Ammon's horn (tissue), 1 donor: ENCODE measurements around the gene PANK2.
"Not testable (repeated sequence)": the region's sequence is repeated elsewhere in the genome, so short reads cannot be mapped to it uniquely, and the experiment has no call there.

ENCODE experiments used
- DNase-seq: peaks from one replicate; pipeline ENCODE4 v3.0.0-alpha.2; 2016; ENCODE audit warnings: low spot score

Gene PANK2

DNA sequence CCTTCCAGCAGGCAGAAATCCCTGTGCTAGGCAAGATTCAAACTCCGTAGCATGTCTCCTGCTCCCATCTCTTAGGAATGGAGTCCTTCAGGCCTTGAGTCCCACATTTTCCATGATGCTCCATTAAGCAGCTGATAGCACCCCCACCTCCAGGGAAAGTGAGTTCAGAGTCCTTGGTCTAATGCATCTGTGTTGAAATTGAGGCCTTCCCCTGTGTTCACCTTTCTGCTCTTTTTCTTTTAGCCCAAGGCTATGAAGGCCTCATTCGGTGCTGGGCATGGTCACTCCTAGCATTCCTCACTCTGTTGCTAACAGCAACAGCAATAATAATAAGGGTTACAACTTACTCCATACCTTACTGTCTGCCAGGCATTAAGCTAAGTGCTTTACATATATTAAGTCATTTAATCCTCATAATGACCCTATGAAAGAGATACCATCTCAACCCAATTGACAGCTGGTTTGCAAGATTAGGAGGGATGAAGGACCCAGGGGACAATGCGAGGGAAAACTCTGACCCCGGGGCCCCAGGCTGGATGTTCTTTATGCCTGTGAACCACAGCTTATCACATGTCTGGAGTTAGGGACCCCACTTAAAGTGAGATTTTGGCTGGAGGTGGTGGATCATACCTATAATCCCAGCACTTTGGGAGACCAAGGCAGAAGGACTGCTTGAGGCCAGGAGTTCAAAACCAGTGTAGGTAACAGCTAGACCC lies 17.5 kb upstream of the PANK2 start:
- no peak for DNase-seq

DNA sequence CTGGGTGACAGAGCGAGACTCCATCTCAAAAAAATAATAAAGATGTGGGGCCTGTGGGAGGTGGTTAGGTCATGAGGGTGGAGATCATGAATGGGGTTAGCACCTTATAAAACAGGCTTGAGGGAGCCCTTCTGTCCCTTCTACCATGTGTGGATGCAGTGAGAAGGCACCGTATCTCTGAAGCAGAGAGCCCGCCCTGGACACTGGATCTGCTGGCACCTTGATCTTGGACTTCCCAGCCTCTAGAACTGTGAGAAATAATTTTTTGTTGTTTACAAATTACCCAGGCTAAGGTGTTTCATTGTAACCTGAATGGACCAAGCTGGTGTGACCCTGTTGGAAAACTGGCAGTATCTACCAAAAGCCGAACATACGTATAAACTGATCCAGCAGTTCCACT lies 15.7 kb upstream of the PANK2 start:
- DNase-seq: no peak

DNA sequence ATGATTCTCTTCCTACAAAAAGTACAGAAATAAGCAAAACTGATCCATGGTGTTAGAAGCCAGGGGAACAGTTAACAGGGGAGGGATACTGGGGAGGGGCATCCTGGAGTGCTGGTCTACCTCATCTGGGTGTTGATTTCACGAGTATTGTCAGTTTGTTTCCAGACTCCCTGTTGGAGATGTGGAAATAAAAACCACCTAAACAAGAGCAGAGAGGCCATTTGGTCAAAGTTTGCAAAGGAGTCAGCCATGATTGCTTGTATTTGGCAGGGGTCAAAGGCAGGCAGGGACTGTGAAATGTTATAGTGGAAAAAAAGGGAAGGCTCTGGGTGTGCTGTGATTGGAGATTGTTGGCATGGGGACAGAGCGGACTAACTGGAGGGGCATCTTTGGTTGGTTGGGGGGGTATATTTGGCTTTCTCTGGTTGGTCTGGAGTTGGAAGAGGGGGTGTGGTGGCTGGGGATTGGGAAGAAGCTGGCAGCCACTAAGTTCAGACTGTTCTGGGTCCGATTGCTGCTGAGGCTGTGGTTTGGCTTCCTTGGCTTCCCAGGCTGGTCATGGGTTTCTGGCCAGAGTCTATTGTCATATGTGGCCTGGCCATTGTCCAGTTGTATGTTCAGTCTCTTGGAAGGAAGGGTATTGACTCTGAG lies 14.9 kb upstream of the PANK2 start:
- no peak for DNase-seq

DNA sequence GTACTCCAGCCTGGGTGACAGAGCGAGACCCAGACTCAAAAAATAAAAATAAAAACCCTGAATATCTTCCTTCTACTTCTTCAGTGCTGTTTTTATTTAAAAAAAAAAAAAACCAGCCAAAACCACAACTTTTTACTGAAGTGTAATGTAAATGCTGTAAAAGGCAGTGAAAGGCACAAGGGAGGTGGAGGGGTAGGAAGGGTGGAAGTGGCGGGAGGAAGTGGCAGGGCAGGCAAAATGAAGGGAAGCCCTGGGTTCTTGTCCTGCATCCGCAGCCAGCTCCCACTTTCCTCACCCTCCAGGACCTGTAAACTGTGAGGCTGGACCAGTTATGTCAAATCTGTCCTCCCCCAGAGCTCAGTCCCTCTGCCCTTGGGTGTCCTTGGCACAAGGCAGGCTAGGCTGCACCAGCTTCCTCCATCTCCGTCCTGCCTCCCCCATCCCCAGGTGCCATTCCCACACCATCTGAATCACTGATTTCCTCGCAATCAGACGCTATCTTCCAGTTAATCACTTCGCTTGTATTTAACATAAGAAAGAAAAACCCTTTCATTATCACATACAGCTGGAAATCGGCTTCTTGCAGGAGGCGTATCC lies 13.7 kb upstream of the PANK2 start:
- no peak for DNase-seq

DNA sequence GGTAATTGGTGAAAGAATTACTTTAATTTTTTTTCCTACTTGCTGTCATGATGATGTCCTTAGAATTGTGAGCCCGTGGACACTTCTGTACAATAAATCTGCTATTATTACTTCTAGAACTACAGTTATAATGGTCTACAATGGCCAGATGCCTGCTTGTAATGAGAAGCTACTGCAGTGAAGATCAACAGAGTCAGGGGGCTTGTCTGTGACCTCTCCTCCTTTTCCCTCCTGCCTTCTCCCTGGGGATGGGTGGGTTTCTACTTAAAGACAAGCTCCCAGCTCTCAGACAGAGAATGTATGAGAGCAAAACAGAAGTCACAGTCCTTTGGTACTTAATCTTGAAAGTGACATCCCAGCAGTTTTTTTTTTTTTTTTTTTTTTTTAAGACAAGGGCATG lies 13.2 kb upstream of the PANK2 start:
- no peak for DNase-seq

DNA sequence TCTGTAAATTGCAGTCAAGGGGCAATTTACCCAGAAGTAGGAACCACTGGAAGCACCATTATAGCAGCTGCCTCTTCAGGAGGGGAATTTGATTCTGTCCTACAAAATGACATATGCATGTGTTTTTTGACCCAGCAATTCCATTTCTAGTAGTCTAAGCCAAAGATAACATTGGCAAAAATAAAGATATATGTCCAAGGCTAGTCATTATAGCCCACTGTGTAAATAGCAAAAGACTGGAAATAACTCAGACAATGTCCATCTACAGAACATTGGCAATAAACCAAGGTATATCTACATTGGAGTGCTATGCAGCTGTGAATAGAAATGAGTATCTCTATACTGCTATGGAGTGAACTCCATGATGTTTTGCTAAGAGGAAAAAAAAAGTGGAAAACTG lies 12.5 kb upstream of the PANK2 start:
- DNase-seq: no peak

DNA sequence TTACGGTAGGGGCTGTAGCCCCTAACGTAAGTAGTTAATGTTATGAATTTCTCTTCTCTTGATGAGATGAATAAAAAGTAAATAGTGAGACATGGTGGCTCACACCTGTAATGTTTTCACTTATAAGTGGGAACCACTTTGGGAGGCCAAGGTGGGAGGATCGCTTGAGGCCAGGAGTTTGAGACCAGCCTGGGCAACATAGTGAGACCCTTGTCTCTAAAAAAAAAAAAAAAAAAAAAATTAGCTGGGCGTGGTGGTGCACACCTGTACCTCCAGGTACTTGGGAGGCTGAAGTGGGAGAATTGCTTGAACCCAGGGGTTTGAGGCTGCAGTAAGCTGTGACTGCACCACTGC lies 10.3 kb upstream of the PANK2 start:
- not testable (repeated sequence) for DNase-seq

DNA sequence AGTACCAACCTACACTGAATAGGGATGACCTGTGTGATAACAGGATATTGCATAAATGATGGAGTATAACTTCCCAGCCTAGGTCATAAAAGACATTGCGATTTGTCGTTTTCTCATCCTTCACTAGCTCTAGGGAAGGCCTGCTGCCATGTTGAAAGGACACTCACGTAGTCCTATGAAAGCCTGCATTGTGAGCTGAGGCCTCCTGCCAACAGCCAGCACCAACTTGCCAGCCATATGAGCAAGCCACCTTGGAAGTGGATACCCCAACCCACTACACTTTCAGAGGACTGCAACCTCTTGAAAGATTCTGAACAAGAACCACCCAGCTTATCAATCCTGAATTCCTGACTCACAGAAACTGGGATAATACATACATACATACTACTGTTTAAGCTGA lies 3.5 kb upstream of the PANK2 start:
- peak; percentile 62 for DNase-seq

DNA sequence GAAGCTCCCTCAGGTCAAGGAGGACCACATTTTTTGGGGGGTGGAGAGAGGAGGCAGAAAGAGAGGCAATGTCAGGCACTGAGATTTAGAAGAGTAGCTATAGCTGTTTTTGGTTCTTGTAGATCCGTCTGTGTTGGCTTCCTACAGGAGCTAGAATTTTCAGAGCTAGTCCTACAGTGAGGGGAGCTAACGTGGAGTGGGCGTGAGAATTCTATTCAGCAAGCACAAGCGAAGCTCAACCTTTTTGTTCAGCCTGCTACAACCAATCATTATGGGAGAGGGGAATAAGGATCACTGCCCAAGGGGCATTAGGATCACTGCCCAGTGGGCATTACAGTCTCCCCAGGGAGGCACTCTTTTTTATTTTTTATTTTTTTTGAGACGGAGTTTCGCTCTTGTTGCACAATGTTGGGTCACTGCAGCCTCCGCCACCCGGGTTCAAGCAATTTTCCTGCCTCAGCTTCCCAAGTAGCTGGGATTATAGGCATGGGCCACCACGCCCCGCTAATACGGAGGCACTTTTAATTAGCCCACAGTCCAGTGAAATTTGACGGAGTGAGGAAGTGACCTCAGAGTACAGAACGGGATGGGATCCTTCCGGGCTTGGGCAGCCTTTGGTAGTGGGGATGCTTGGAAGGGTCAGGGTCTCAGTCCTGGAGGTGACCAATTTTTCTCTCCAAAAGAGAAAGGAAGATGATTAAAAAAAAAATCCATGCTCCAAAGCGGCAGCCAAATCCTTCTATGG lies 1.1 kb upstream of the PANK2 start:
- no peak for DNase-seq

DNA sequence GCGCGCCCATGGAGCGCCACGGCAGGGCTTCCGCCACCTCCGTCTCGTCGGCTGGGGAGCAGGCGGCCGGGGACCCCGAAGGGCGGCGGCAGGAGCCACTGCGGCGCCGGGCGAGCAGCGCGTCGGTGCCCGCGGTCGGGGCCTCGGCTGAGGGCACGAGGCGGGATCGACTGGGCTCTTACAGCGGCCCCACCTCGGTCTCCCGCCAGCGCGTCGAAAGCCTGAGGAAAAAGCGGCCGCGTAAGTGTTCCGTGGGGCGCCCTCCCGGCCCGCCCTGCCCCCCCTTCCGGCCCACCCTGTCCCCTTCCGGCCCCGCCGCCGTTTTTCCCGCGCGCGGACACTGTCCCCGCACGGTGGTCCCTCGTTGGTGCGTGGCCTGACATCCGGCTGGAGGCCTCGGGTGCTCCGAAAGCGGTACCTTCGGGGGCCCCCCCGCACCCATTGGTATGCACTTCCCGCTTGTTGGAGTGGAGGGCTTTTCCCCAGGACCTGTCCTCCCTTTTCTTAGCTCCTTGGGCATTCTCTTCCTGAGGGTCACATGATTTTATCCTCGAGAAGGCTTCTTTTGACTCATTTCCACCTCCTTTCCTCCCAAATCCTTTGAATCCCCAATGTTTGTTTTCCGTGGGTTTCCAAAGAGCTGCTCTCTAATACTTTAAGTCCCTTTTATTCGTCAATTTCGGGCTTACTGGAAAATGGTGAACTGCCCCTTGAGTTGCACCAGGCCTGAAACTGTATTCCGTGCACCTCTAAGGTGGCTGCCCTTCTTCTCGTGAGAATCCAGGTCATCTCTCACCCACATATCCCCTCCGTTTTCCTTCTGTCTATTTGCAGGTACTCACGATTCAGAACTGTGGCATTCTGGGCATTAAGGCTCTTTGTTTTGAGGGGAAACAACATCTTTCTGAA lies 556 bp downstream of the PANK2 start:
- no peak for DNase-seq

DNA sequence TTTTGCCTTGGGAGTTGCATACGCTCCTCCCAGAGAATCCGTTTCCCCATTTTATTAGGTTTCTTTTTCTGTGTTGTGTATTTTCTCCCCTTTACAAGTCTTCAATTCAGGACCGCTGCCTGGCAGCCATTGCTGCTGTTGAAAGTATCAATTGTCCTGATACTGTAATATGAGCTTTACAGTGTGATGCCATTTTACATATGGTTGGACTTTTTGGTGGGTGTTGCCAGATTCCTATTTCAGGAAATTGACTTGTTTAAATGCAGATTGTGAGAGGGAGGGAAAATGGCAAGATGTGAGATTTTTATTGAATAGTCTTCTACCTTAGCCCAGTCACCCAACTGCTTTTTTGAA lies 1.2 kb downstream of the PANK2 start:
- DNase-seq: no peak

DNA sequence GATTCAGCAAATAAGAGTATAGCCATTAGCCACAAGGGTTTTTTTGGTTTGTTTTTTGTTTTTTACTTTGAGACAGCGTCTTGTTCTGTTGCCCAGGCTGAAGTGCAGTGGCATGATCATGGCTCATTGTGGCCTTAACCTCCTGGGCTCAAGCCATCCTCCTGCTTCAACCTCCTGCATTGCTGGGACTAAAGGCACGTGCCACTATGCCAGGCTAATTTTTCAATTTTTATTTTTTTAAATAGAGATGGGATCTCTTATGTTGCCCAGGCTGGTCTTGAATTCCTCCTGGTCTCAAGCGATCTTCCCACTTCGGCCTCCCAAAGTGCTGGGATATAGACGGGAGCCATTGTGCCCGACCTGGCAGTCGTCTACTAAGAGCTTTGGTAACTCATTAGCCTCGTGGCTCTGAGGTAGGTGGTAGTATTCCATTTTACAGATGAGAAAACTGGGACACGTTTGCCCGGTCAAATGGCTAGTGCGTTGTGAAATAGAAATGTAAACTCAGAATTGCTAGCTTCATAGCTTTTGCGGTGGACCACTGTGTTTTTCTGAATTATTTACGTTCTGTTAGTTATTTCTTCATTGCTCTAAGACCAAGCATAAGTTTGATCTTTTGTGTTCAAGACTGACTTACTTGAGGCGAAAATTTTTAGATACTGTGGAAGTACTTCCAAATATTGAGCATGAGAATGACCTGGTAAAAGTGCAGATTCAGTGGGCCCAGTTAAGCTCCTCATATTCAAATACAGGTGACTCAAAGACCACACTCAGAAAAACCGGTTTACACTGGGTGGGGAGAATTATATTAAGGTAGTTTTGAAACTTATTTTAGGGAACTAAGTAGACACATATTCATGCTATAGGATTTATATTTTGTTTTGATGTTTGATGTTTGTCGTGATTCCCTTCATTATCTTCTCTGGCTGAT lies 2.1 kb downstream of the PANK2 start:
- DNase-seq: no peak

DNA sequence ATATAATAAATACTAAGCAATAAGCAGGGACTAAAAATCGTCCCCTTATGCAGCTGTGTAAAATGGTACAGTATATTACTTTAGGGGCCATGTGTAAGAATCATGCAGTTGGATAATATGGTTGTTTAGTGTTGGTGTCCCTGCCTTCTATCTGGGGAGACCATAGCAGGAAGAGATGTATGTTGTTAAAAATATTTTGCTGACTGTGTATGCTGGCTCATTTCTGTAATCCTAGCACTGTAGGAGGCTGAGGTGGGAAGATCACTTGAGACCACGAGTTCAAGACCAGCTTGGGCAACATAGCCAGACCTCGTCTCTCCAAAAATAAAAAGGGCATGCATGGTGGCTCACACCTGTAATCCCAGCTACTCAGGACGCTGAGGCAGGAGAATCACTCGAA lies 5.6 kb downstream of the PANK2 start:
- no peak for DNase-seq

DNA sequence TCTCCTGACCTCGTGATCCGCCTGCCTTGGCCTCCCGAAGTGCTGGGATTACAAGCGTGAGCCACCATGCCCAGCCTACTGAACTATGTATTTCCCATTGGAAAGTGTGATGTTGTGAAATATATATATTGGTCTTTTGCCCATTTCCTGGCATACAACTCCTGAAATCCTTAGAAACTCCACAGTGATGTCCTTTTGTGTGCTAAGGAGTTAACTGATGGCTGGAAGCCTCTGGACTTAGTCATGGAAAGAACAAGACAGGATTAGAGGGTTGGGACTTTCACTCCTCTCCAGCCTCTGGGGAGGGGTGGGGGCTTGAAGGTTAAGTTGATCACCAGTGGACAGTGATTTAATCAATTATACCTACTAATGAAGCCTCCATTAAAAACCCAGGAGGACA lies 7.1 kb downstream of the PANK2 start:
- no peak for DNase-seq

DNA sequence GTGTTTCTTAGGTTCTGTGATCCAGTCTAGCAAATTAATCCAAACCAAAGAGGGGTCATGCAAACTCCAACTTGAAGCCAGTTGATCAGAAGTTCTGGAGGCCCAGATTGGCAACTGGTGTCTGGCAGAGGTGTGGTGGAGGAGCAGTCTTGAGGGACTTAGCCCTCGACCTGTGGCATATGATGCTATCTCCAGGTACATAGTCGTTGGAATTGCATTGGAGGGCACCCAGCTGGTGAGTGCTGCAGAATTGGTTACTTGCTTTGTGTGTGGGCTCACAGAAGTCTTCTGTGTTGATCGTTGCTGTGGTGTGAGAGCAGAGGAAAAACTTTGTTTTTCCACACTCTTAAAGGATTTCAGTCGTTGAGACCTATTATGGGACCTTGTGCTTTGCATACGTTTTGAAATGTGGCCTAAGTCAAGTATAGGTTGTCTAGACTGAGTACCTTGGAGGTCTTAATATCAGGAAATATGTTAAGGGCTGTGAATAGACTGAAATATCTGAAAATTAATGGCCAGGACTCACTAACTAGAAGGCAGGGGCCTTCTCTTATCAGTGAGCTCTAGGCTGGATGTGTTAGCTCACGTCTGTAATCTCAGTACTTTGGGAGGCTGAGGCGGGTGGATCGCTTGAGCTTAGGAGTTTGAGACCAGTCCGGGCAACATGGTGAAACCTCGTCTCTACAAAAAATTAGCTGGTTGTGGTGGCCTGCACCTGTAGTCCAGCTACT lies 7.8 kb downstream of the PANK2 start:
- no peak for DNase-seq

DNA sequence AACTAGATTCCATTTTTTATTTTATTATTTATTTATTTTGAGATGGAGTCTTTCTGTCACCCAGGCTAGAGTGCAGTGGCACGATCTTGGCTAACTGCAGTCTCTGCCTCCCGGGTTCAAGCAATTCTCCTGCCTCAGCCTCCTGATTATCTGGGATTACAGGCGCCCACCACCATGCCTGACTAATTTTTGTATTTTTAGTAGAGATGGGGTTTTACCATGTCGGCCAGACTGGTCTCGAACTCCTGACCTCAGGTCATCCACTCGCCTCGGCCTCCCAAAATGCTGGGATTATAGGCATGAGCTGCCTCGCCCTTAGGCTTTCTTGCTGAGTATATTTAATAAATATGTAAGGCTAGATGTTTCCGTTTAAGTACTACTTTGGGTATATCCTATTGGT lies 9.0 kb downstream of the PANK2 start:
- not testable (repeated sequence) for DNase-seq

DNA sequence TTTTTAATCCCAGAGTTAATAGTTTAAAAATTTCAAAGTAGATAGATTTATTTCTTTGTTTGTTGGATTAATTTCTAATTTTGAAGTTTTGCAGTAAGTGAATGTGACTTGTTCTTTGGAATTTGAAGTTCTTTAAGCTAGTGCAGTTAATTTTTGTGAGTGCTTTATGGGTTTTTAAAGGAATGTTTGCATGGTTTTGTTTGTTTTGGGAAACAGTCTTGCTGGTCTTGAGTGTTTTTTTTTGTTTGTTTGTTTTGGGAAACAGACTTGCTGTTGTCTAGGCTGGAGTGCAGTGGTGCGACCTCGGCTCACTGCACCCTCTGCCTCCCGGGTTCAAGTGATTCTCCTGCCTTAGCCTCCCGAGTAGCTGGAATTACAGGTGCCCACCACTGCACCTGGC lies 9.5 kb downstream of the PANK2 start:
- no peak for DNase-seq

DNA sequence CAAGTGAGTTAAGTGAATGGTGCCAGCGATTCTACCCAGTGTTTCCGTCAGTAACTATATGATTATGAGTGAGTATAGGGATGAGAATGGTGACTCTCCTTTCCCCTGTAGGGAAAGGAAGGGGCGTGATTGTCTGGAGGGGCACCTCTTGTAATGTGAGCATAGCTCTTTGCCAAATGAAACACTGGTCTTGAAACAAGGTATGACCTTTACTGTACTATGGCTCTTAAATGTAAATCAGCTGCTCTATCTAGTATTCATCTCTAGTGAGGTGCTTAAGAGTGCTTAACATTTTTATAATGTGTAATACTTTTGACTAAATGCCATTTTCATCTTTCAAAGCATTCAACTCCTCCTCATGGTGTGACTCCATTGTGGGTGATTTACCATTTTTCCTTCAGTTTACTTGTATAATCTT lies 11.0 kb downstream of the PANK2 start:
- DNase-seq: no peak

DNA sequence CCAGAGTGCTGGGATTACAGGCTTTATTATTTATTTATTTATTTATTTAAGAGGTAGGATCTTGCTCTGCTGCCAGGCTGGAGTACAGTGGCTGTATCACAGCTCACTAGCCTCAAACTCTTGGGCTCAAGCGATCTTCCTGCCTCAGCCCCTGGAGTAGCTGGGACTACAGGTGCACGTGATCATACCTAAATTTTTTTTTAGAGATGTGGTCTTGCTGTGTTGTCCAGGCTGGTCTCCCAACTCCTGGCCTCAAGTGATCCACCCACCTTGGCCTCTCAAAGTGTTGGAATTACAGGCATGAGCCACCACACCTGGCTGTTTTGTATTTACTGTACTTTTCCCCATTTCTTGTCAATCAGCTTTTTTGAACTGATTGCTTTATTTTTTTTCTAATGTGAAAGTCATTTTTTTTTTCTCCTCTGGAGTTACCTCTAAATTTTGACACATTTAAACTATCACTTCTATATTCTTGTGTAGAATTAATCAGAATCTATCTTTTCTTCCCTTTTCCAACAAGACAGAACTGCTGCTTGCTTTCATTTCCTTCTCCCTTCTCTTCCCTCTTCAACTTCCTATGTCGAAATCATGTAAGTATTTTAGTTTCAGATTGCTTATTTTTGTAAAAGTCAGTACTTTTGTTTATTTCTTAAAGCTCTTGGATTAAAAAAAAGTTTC lies 12.0 kb downstream of the PANK2 start:
- DNase-seq: no peak
